Left lung (tissue), 10 donors: ENCODE measurements around the gene DTD1. TPM values are rescaled to one million over a fixed set of nuclear protein-coding genes. Genes with fewer than 3 reads are reported as not detected.

Experiments
- ATAC-seq: fragments of 200-7000 bp; cut with Tn5 transposase; one replicate; pipeline ENCODE4 v1.9.1; 2020; ENCODE audit warnings: moderate library complexity
- DNase-seq, 4 donors: peaks; one replicate each; pipeline ENCODE4 v3.0.0-alpha.2; 2013 to 2020
- H3K27ac ChIP-seq, 2 donors: fragments of 200-600 bp; sonication (generic) in 1 of 2; one replicate each; pipeline versions ENCODE4 v1.5.0 to v1.8.0; 2020 to 2021
- H3K27me3 ChIP-seq, 2 donors: fragments of 200-600 bp; sonication (generic) in 1 of 2; one replicate each; pipeline versions ENCODE4 v1.5.0 to v1.8.0; 2020 to 2021
- H3K36me3 ChIP-seq, 2 donors: fragments of 200-600 bp; sonication (generic) in 1 of 2; one replicate each; pipeline versions ENCODE4 v1.5.0 to v1.8.0; 2020 to 2021
- H3K4me1 ChIP-seq, 2 donors: fragments of 200-600 bp; one replicate each; pipeline ENCODE4 v1.8.0; 2021
- H3K4me3 ChIP-seq, 2 donors: fragments of 200-600 bp; sonication (generic) in 1 of 2; one replicate each; pipeline versions ENCODE4 v1.5.0 to v1.8.0; 2020 to 2021; ENCODE audit warnings: mild to moderate bottlenecking in 1 of 2
- H3K9me3 ChIP-seq, 2 donors: fragments of 200-600 bp; sonication (generic) in 1 of 2; one replicate each; pipeline versions ENCODE4 v1.5.0 to v1.8.0; 2020 to 2021
- CTCF ChIP-seq, 2 donors: fragments of 200-600 bp; sonication (generic) in 1 of 2; IDR thresholded peaks; one replicate each; pipeline versions ENCODE4 v1.5.0 to v1.8.0; 2021; ENCODE audit warnings: antibody characterized with exemption in 2 of 2
- intact Hi-C, 2 donors: fragments of 100-400 bp; cut with DNase I; formaldehyde crosslinking; loops; one replicate each; pipeline versions ENCODE4 v1.11.2 to v1.14.2; 2022
- polyA plus RNA-seq, 6 donors: library from polyadenylated mRNA; unstranded; fragments of 120-200 nt; gene quantifications; one replicate each; pipeline ENCODE4 v1.2.1, GENCODE V29; 2013; ENCODE audit not compliant: insufficient read length in 6 of 6
- total RNA-seq, 2 donors: library from RNA; stranded (reverse); fragmentation: NEBNext Ultra II Directional; extraction: Animal tissue kit (Norgen Biotek cat#: 25700); gene quantifications; one replicate each; pipeline ENCODE4 v1.2.1, GENCODE V29; 2021
- donor health status: DM: no; HTN: yes; CAD: no.
- donor health status: DM: no; HTN: no; CAD: no.

The DTD1 gene
- total and polyA plus RNA-seq, 8 donors, result 14.8 to 27.5 (median 25.6) TPM

GRCh38 chr20:18632196-18632789 is 44.4 kb downstream of the DTD1 start:
- Histone ChIP-seq H3K4me1 (no peaks in the 10 kb centered on the region), H3K4me3 (no peak overlapping the region), H3K27ac (no peak overlapping the region), H3K36me3 (no peaks in the 10 kb centered on the region), H3K27me3 (no peaks in the 10 kb centered on the region), H3K9me3 (no peaks in the 10 kb centered on the region)
- ATAC-seq (peak; percentile 97), DNase-seq (peak; percentile 34 to 82 (median 64))
- intact Hi-C loops, result no loop called here
- TF ChIP-seq CTCF (IDR thresholded peaks at IDR 0.05), result peak; percentile 79 to 90

- H3K27ac ChIP-seq, result no peak overlapping the region
- no peaks in the 10 kb centered on the region for H3K27me3 ChIP-seq
- TF ChIP-seq CTCF (IDR thresholded peaks at IDR 0.05), result no peak
- H3K4me3 ChIP-seq, result no peak overlapping the region
- DNase-seq (no peak), ATAC-seq (no peak)
- no peaks in the 10 kb centered on the region for H3K36me3 ChIP-seq
- H3K4me1 ChIP-seq, result no peaks in the 10 kb centered on the region
- no peaks in the 10 kb centered on the region for H3K9me3 ChIP-seq
- intact Hi-C loops, result no loop called here
Observed at GRCh38 chr20:18633411-18633810, 45.6 kb downstream of the DTD1 start.

GRCh38 chr20:18634501-18634900 is 46.6 kb downstream of the DTD1 start:
- ATAC-seq (no peak), DNase-seq (no peak)
- intact Hi-C loops, result no loop called here
- Histone ChIP-seq H3K36me3 (no peaks in the 10 kb centered on the region), H3K27me3 (no peaks in the 10 kb centered on the region), H3K27ac (no peak overlapping the region), H3K4me3 (no peak overlapping the region), H3K9me3 (no peaks in the 10 kb centered on the region), H3K4me1 (no peaks in the 10 kb centered on the region)
- TF ChIP-seq CTCF (IDR thresholded peaks at IDR 0.05), result no peak

- no peaks in the 10 kb centered on the region for H3K4me1 ChIP-seq
- intact Hi-C loops, result no loop called here
- no peak overlapping the region for H3K27ac ChIP-seq
- no peaks in the 10 kb centered on the region for H3K9me3 ChIP-seq
- no peaks in the 10 kb centered on the region for H3K36me3 ChIP-seq
- DNase-seq (no peak), ATAC-seq (no peak)
- TF ChIP-seq CTCF (IDR thresholded peaks at IDR 0.05), result no peak
- H3K4me3 ChIP-seq, result no peak overlapping the region
- no peaks in the 10 kb centered on the region for H3K27me3 ChIP-seq
Observed at GRCh38 chr20:18635380-18635779, 47.5 kb downstream of the DTD1 start.

- no peak overlapping the region for H3K27ac ChIP-seq
- H3K9me3 ChIP-seq, result no peaks in the 10 kb centered on the region
- no peaks in the 10 kb centered on the region for H3K36me3 ChIP-seq
- no peaks in the 10 kb centered on the region for H3K4me1 ChIP-seq
- H3K27me3 ChIP-seq, result no peaks in the 10 kb centered on the region
- no peak overlapping the region for H3K4me3 ChIP-seq
- intact Hi-C loops, result no loop called here
- DNase-seq, result no peak
- ATAC-seq, result no peak
- TF ChIP-seq CTCF (IDR thresholded peaks at IDR 0.05), result no peak
Observed at GRCh38 chr20:18637224-18637623, 49.4 kb downstream of the DTD1 start.
